Measurements from ENCODE around the gene ITPR2.

DNA sequence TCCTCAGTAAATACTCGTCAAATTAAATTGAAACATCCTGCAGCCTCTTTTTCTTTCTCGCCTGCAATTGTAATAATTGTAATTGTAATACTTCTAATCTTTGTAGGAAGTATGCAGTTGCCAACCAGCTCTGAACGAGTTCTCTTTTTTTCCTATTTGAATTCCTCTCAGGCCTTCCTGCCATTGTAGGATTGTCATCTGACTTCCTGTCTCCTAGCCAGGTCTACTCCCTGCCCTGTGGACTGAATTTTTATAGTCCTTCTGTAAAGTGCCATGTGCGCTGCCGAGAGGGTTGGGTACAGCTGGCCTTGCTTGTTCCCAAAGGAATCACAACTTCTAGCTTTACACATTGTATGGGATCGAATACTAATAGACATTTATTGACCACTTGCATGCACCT lies 454.3 kb downstream of the ITPR2 start:
- TF ChIP-seq, protein P1, sequence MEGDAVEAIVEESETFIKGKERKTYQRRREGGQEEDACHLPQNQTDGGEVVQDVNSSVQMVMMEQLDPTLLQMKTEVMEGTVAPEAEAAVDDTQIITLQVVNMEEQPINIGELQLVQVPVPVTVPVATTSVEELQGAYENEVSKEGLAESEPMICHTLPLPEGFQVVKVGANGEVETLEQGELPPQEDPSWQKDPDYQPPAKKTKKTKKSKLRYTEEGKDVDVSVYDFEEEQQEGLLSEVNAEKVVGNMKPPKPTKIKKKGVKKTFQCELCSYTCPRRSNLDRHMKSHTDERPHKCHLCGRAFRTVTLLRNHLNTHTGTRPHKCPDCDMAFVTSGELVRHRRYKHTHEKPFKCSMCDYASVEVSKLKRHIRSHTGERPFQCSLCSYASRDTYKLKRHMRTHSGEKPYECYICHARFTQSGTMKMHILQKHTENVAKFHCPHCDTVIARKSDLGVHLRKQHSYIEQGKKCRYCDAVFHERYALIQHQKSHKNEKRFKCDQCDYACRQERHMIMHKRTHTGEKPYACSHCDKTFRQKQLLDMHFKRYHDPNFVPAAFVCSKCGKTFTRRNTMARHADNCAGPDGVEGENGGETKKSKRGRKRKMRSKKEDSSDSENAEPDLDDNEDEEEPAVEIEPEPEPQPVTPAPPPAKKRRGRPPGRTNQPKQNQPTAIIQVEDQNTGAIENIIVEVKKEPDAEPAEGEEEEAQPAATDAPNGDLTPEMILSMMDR (conservative IDR thresholded peaks at IDR 0.05; ENCODE audit: low read length), result no peak
- no peak for TF ChIP-seq EZH2phosphoT487 (IDR thresholded peaks at IDR 0.05; ENCODE audit: borderline replicate concordance, low read depth, low read length)
